Activated CD4-positive, alpha-beta T cell treated with anti-CD3 and anti-CD28 coated beads, Interleukin-2, Interleukin-4, amounts not matched to agents 100 ng/mL and 50 ng/mL, durations not matched to agents 16 hours and 8 hours (primary cell): ENCODE measurements around the gene TSPAN10.

Experiments
- DNase-seq: peaks from one replicate; pipeline ENCODE4 v3.0.0-alpha.2; 2020; ENCODE audit warnings: low spot score

The TSPAN10 gene

DNA sequence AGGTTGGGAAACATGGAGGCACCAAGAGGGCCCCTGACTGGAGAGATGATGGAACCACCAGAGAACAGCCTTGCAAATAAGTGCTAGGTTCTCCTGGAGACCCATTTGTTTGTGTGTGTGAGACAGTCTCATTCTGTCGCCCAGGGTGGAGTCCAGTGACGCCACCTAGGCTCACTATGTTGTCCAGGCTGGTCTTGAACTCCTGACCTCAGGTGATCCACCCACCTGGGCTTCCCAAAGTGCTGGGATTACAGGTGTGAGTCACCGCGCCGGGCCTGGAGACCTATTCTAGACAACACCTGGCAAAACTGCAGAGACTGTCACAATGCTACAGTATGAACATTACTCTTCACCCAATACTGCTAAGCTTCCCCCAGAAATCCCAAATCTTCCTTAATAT lies 1.6 kb upstream of the TSPAN10 start:
- DNase-seq: no peak

DNA sequence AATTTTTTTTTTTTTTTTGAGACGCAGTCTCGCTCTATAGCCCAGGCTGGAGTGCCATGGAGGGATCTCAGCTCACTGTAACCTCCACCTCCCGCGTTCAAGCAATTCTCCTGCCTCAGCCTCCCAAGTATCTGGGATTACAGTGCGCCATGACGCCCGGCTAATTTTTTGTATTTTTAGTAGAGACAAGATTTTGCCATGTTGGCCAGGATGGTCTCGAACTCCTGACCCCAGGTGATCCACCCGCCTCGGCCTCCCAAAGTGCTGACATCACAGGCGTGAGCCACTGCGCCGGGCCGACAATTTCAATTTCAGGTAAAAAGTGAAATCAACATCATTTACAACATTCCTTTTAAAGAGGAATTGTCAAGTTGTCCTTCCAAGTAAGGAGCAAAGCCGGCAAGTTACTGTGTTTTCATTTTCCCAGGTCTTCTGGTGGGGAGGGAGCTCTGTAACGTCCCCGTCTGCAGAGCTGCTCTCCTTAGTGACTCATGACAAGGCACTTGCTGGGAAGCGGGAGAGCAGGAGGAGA lies 957 bp upstream of the TSPAN10 start:
- DNase-seq: no peak

DNA sequence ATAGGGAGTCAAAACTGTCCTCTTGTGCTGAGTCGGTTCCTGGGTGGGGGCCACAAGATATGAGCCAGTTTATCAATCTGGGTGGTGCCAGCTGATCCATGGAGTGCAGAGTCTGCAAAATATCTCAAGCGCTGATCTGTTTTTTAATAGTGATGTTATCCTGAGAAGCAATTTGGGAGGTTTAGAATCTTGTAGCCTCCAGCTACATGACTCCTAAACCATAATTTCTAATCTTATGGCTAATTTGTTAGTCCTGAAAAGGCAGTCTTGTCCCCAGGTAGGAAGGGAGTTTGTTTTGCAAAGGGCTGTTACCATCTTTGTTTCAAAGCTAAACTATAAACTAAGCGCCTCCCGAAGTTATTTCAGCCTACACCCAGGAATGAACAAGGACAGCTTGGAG lies 1.7 kb downstream of the TSPAN10 start:
- DNase-seq: no peak

DNA sequence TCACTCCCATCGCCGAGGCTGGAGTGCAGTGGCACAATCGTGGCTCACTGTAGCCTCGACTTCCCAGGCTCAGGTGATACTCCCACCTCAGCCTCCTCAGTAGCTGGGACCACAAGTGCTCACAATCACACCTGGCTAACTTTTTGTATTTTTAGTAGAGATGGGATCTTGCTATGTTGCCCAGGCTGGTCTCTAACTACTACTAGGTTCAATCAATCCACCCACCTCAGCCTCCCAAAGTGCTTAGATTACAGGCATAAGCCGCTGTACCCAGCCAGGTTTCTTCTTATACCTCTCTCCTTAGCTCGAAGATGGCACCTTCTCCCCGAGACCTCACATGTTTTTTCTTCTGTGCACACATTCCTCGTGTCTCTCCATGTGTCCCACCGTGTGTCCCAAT lies 3.0 kb downstream of the TSPAN10 start:
- no peak for DNase-seq

DNA sequence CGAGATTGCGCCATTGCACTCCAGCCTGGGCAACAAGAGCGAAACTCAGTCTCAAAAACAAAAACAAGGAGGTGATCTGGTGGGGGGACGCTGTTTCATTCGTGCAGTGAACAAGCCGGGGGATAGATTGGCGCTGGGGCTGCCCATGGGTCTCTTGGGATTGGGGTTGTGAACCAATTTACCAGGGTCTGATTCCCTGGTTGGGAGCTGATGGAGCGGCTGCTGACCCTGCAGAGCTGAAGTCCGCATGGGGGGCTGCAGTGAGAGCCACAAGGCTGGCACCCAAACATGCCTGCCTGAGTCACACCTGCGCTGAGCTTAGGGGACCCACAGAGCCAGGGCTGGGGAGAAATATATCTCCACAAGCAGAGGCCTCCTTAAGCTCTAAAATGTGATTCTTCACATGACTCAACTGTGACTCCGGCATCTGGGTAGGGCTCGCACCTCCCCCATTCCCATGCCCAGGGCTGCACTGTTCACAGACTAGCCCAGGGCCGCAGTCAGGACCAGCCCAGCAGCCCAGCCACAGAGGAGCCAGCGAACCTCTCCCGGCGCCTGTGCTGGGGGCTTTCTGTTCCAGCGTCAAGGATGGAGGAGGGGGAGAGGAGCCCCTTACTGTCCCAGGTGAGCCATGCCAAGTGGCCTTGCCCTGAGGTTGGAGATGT lies 5.0 kb downstream of the TSPAN10 start:
- DNase-seq: no peak

DNA sequence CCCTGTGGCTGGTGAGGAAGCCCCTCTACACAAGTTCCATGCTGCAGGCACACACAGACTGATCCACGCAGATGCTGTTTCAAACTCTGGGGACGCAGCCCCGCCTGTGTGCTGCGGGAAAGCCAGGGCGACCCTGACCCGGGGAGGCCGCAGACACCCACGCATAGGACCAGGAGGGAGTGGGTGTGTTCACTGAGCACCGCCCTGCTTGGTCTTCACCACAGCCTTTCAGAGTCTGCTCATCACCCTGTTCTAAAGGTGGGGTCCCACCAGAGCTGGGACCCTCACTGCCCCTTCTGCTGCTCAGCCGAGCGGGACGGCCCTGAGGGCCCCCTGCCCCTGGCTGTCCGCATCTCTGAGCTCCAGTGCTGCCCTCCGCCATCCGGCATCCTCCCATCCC lies 7.5 kb downstream of the TSPAN10 start:
- no peak for DNase-seq

DNA sequence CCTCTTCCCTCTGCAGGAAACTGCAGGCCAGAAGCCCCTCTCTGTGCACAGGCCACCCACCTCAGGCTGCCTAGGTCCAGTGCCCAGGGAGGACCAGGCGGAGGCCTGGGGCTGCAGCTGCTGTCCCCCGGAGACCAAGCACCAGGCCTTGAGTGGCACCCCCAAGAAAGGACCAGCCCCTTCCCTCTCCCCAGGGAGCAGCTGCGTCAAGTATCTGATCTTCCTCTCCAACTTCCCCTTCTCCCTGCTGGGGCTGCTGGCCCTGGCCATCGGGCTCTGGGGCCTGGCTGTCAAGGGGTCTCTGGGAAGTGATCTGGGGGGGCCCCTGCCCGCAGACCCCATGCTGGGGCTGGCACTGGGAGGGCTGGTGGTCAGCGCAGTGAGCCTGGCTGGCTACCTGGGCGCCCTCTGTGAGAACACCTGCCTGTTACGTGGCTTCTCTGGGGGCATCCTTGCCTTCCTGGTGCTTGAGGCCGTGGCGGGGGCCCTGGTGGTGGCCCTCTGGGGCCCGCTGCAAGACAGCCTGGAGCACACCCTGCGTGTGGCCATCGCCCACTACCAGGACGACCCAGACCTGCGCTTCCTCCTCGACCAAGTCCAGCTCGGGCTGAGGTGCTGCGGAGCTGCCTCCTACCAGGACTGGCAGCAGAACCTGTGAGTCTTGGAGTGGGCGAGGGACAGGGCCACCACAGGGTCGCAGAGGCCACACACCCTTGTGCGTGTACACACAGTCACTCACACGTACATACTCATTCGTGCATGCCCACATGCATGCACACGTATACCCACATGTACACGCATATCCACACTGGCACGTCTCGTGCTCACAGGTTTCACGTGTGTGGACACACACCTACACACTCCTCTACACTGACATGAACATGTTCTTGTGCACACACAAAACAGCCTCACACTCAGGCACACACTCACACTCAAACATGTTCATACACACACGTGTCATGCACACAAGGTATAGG lies 8.3 kb downstream of the TSPAN10 start:
- no peak for DNase-seq

DNA sequence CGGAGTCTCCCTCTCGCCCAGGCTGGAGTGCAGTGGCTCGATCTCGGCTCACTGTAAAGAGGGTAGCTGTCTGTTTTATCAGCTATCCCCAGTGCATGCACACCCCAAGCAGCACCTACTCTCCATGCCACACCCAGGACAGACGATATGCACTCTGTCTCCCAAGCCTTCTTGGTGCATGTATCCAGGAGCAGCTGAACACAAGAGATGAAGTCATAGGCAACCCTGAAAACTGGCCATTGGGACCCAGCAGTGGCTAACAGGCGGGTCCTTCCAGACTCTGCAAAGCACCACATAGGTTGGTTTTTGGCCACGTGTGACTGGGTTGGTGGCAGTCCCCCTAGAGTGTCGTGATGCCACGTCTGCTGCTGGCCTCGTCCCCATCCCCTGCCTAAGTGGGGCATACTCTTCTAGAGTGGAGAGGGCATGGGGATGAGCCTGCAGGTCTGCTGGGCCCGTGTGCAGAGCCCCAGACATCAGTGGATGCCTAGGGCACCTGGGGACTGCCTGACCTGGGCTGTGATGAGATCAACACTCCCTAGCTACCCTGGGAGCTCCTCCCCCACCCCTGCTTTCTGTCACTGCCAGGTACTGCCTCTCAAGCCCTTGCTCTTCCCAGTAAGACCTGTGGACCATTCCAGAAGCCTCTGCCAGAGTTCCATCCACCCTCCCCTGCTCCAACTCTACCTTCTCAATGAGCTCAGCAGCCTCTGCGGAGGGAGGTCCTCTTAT lies 10.0 kb downstream of the TSPAN10 start:
- DNase-seq: no peak

DNA sequence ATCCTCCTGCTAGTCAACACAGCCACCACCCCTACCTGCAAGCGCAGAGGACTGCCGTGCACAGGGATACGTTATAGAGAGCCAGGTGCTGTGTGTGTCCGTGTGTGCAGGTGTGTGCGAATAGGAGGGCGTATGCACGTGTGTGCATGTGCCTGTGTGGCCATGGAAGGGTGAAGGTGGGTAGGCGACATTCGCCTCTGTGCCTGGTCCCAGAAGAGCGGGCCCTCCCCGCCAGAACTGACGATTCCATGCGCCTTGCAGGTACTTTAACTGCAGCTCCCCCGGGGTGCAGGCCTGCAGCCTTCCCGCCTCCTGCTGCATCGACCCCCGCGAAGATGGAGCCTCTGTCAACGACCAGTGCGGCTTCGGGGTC lies 10.6 kb downstream of the TSPAN10 start:
- no peak for DNase-seq

DNA sequence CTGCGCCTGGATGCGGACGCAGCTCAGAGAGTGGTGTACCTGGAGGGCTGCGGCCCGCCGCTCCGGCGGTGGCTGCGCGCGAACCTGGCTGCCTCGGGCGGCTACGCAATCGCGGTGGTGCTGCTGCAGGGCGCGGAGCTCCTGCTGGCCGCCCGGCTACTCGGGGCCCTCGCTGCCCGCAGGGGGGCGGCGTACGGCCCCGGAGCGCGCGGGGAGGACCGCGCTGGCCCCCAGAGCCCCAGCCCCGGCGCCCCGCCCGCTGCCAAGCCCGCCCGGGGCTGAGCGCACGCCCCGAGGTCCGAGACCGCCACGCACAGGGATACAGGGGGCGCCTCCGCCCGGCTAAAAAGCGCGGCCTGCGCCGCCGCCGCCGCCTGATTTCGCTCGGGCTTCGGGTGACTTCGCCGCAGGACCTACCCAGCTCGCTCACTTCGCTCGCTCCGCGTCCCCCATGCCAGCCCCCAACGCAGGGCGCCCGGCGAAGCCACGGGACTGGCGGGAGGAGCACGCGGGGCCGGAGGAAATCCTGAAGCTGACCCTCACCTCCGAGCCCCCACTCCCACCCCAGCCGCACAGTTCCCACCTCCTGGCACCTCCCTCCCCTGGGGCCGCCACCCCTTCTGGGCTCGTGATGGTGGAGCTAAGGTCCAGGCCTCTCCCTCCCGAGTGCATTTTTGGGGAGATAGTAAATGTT lies 11.2 kb downstream of the TSPAN10 start:
- DNase-seq: no peak

DNA sequence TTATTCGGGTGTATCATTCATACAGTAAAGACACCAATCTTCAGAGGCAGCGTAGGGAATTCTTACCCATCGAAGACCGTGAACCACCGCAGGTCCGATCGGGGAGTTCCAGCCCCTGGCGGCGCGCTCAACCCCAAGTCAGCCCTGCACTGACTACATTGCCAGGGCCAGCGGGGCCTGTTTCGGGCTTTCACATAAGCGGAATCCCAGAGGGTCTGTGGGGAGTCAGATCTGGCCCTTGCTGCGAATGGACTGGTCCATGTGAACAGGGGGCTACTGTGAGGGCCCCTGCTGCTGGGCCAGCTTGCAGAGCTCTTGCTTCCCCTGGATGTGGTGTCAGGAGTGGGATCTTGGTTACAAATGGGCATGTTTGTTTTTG lies 11.7 kb downstream of the TSPAN10 start:
- no peak for DNase-seq

DNA sequence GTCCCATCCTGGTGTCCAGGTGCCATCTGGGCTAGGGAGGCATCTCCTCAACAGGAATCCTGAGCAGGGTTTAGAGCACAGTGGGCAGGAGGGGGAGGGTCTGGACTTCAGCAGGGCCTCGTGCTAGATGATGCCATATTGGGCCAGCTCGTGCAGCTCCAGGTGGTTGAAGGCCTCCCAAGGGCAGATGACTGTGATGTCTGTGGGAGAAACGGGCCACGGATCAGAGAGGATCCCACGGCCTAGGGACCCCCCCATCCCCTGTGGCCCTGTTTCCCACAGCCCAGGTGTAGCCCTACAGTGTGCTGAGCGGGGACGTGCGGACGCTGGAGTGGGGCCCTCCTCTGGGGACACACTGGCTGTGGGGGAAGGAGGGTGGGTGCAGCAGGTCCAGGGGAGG lies 14.0 kb downstream of the TSPAN10 start:
- DNase-seq: no peak

DNA sequence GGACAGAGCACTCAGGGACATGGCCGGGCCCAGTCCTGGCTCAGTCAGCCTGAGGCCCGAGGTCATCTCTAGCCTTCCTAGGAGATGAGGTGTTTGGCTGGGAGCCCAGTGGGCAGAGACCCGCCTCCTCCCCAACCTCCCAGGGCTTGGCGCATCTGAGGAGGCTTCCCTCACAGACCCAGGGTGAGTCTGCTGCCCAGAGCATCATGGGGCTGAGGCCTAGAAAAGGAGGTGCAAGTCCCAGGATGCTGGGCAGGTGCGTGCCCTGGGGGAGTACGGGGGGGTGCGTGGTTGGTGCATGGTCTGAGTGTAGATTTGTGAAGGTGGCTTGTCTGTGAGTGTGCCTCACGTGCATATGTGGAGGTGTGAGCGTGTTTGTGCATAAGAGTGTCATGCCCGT lies 14.7 kb downstream of the TSPAN10 start:
- DNase-seq: no peak

DNA sequence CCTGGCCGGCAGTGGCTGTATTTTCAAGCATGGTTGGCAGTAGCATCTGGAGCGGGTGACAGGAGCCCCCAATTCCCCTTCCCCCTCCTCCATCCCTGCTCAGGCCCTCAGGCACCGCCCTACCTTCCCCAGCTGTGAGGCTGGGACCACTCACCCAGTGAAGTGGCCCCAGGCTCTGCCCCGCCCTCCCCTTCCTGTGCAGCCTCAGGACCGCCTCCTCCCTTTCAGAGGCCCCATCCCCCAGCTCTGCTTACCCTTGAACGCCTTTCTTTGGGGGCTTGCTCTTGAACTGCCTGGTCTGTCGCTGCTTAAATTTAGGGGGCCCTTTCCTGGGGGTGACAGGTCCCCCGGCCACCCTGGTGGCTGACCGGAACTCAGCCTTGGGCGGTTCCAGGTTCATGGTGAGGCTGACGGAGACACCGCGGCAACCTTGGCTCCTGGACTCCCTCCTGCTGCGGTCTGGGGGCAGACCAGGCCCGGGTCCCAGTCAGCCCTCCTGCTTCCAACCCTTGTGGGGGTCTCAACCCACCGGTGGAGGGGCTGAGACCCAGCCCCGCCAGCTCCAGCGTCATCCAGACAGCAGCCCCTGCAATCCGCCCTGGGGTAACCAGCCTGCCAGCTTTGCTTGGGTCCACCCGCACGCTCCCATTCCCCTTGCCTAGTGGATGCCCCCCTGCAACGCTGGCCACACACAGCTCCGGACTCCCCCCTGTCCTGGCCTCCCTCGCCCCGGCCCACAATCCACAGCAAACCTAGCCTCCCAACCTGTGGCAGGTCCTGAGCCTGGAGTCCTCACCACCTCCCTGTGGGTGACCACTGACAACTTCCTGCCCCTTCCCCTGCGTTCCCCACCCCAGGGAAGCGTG lies 16.1 kb downstream of the TSPAN10 start:
- DNase-seq: no peak

DNA sequence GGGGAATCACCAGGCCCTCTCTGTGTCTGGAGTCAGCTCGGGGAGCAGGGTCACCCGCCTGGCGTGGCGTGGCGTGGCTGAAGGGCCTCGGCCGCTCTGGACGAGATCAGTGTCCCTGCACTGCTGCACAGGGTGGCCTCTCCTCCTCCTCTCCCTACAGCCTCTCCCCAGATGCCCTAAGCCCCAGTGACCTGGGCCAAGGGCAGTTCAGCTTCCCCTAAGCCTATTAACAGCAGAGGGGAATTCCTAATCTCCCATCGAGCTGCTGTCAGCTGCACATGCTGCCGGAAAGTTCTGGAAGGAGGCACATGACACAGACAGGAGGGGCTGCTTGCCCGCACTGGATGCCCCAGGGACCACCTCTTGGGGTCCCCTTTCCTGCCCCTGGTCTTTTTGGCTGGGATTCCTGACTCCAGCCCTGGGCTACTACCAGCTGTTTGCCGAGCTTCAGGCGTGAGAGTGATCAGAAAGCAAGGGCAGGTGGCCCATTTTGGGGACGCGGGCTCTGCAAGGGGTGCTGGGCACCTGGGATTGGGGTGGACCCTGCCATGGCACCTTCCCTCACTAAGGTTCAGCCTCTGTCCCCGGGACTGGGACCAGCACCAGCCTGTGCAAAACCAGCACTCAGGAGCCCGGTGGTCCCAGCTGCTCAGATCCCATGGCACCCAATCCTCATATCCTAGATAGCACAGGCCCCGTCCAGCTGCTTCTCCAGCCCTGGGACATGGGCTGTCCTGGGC lies 18.6 kb downstream of the TSPAN10 start:
- no peak for DNase-seq

DNA sequence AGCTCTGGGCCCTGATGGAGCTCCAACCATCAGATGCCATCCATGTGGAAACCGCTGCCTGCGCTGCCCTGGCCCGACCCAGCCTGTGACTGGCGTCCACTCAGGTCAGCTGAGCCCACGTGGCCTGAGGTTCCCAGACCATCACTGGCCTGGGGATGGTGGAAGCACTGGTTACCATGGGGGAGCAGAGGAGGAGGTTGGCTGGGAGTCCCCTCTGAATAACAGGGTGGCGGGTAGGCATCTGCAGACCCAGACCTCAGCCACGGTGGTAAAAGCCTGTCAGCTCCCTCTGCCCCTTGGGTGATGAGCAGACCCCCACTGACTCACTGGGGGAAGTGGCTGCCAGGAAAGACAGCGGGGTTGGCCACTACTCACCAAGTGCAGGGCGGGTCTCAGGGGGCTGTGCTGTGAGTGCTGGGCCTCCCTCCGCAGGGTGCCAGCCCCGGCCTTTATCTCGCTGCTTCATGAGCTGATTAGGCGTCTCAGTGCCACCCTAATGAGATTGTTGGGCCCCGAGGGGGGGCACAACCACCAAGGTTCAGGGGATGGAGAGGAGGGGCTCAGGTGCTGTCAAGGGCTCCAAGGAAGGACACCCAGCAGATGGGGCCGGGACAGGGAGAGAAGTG lies 19.2 kb downstream of the TSPAN10 start, which contains the start of gene PDE6G:
TSS of gene PDE6G (minus strand) at position 425 of the 626 bp plus-strand sequence. CDS start 3,237 bp downstream, outside the sequence.
- DNase-seq: no peak

DNA sequence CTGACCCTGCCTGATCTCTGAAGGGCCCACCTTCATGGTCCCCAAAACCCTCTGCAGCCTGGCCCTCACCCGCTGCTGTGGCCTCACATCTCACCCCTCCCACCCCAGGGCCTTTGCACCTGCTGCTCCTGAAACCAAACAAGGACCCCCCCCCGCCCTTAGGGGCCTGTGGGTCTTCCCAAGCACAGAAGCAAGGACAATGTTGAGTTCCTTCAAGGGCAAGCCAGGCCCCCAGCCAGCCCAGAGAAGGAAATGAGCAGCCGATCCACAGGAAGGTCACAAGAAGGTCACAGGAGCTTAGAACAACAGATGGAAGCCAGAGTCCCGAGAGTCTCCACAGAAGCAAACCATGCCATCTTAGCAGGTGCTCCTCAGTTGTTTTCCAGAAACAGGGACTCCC lies 19.8 kb downstream of the TSPAN10 start:
- no peak for DNase-seq

DNA sequence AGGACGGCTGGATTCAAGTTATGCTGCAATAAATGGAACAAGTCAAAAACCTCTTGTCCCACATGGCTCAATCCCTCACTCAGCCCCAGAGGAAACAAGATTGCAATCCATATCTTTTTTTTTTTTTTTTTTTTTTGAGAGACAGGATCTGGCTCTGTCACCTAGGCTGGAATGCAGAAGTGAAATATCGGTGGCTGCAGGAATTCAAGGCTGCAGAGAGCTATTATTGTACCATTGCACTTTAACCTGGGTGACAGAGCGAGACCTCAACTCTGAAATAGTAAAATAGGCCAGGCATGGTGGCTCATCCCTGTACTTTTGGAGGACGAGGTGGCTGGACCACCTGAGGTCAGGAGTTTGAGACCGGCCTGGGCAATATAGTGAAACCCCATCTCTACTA lies 22.0 kb downstream of the TSPAN10 start:
- no peak for DNase-seq

DNA sequence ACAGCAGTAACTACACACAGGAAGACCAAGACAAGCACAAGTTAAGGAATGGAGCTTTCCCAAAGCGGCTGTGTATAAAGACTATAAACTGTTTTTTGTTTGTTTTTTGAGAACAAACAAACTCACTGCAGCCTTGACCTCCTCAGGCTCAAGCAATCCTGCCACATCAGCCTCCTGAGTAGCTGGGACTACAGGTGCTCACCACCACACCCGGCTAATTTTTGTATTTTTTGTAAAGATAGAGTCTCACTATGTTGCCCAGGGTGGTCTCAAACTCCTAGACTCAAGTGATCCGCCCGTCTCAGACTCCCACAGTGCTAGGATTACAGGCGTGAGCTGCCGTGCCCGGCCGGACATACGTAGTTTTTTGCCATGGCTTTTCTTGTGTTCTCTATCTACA lies 23.4 kb downstream of the TSPAN10 start:
- no peak for DNase-seq

DNA sequence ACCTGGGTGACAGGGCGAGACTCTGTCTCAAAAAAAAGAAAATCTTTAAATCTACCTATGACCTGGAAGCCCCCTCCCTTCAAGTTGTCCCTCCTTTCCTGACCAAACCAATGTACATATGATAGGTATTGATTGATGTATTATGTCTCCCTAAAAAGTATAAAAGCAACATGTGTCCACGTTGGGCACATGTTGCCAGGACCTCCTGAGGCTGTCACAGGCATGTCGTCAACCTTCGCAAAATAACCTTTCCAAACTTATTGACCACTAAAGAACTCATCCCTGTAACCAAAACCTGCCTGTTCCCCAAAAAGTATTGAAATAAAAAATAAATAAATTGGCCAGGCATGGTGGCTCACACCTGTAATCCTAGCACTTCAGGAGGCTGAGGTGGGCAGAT lies 25.0 kb downstream of the TSPAN10 start:
- no peak for DNase-seq
